Measurements from ENCODE around the gene STARD10. TPM values are rescaled to one million over a fixed set of nuclear protein-coding genes. Genes with fewer than 3 reads are reported as not detected.

The STARD10 gene
- total and polyA plus RNA-seq, 9 of the 15 experiments (the other 6 are each of a cell fraction or from before 2014, with no cell fraction given), result 0.15 to 52.9 (median 32.3) TPM

- TF ChIP-seq ZNF232 (CRISPR knock-in tag; IDR thresholded peaks at IDR 0.05), result no peak
- no peak for TF ChIP-seq MTA1 (IDR thresholded peaks at IDR 0.05; ENCODE audit: borderline replicate concordance)
Observed at GRCh38 chr11:72774499-72774898, 19.3 kb downstream of the STARD10 start (continued).

- ChIA-PET POLR2A (interaction anchor here (0.5 kb wide), 1 partner anchor 20 kb away, joined by 3 read pairs; the partner anchor contains the start of gene STARD10), CTCF (ENCODE audit: low intra/inter-chr PET ratio) (no interaction called here)
- no peaks in the 10 kb centered on the region for H3K9me3 ChIP-seq (replicated peaks; ENCODE audit: control insufficient read depth, insufficient read depth, low read depth, low read length)
- H3K9ac ChIP-seq (ENCODE audit: insufficient read depth in 1 of 2, low read depth in 2 of 2, low read length in 2 of 2), result no peak overlapping the region
- ATAC-seq (no peak), FAIRE-seq (no peak), DNase-seq (ENCODE audit: extremely low read depth in 1 of 4, low spot score in 3 of 4) (no peak)
- no peak overlapping the region for H3K4me3 ChIP-seq
- H3K27ac ChIP-seq (ENCODE audit: extremely low read depth, low read depth, low read length), result no peak overlapping the region; the same call in 2 of the 3 replicates
- no peak overlapping the region; the same call in 1 of the 2 replicates for H3K4me2 ChIP-seq (ENCODE audit: insufficient read depth, low read length)
- peaks cover 3% of the 10 kb centered on the region; the same call in 1 of the 3 replicates for H3K79me2 ChIP-seq (ENCODE audit: control insufficient read depth, insufficient read depth, low read length)
- no peak overlapping the region for H2AFZ ChIP-seq (ENCODE audit: low read depth, low read length)
- H3K27me3 ChIP-seq (ENCODE audit: control insufficient read depth in 2 of 2, insufficient read depth in 2 of 2, low read length in 2 of 2), result no peaks in the 10 kb centered on the region
- H3K4me1 ChIP-seq (replicated peaks in 1 of 2; ENCODE audit: control insufficient read depth in 2 of 2, insufficient read depth in 2 of 2, low read length in 2 of 2), result peaks cover 48 to 60% of the 10 kb centered on the region in 2 experiments
- no TSS peak for BruUV-seq (replicated peaks)
- TF ChIP-seq ARID1B (IDR thresholded peaks at IDR 0.05) (0 out of 2 replicates have a peak, but pooled peaks have one; percentile 3), MCM7 (IDR thresholded peaks at IDR 0.05) (no peak), KDM1A (IDR thresholded peaks at IDR 0.05) (peak in 1 of 2 experiments; percentile 30; a peak in 1 of 4 replicates), RBBP5 (IDR thresholded peaks at IDR 0.05; ENCODE audit: borderline replicate concordance, insufficient read depth, low read length, poor library complexity, severe bottlenecking) (peak; percentile 31), ZNF24 (IDR thresholded peaks at IDR 0.05) (peak; percentile 93), SOX6 (IDR thresholded peaks at IDR 0.05) (0 out of 2 replicates have a peak, but pooled peaks have one; percentile 12)
- peaks cover 7% of the 10 kb centered on the region for H3K9me1 ChIP-seq (ENCODE audit: control insufficient read depth, insufficient read depth, low read length)
- H3K36me3 ChIP-seq (ENCODE audit: control insufficient read depth, insufficient read depth, low read length), result peaks cover under 1% of the 10 kb centered on the region; the same call in 2 of the 3 replicates
- intact Hi-C loops (cut with micrococcal nuclease), result no loop called here
- in situ Hi-C loops (cut with MboI), result no loop called here
- no peaks in the 10 kb centered on the region for H4K20me1 ChIP-seq (replicated peaks; ENCODE audit: control insufficient read depth, insufficient read depth, low read length)
- 42% methylated on average over 6 of the region's 6 CpGs for WGBS (ENCODE audit: insufficient coverage, low coverage, missing lambda C conversion rate)
Observed at GRCh38 chr11:72773696-72774095, 20.2 kb downstream of the STARD10 start.

Measured in K562 (cell line).